Right cardiac atrium (tissue), 5 donors: ENCODE results near the gene GPR176. TPM values are rescaled to one million over a fixed set of nuclear protein-coding genes. Genes with fewer than 3 reads are reported as not detected.

Experiments
- ATAC-seq, 2 donors: fragments of 200-7000 bp; cut with Tn5 transposase; one replicate each; pipeline versions ENCODE4 v1.8.0 to v1.9.1; 2020; ENCODE audit warnings: moderate library complexity in 2 of 2, mild to moderate bottlenecking in 1 of 2
- DNase-seq, 3 donors: peaks; one replicate each; pipeline ENCODE4 v3.0.0-alpha.2; 2020
- H3K27ac ChIP-seq: one replicate; pipeline ENCODE4 v1.5.1; 2013; ENCODE audit warnings: mild to moderate bottlenecking, low read length, control low read depth, moderate library complexity
- H3K27me3 ChIP-seq: one replicate; pipeline ENCODE4 v1.6.1; 2013; ENCODE audit not compliant: control insufficient read depth, insufficient read depth
- H3K4me1 ChIP-seq: one replicate; pipeline ENCODE4 v1.6.1; 2013; ENCODE audit warnings: low read length; ENCODE audit not compliant: control insufficient read depth, insufficient read depth
- H3K4me3 ChIP-seq: one replicate; pipeline ENCODE4 v1.5.1; 2013; ENCODE audit warnings: low read length, control low read depth
- H3K9me3 ChIP-seq: one replicate; pipeline ENCODE4 v1.6.1; 2013; ENCODE audit warnings: low read length; ENCODE audit not compliant: control insufficient read depth
- WGBS: extraction: QIAGEN DNeasy Blood & Tissue Kit; methylation state at CpG from one replicate; pipeline ENCODE4 v1.1.7; 2013; 5-methylcytosine and 5-hydroxymethylcytosine counted together
- intact Hi-C, 4 donors: fragments of 100-400 bp; cut with DNase I; formaldehyde crosslinking; loops; one replicate each; pipeline versions ENCODE4 v1.11.0 to v1.14.0; 2022 to 2023
- polyA plus RNA-seq: library from polyadenylated mRNA; stranded (reverse); fragments of 200-250 nt; gene quantifications from one replicate; pipeline ENCODE4 v1.2.3, GENCODE V29; 2013
- total RNA-seq, 4 donors: library from RNA; stranded (reverse); fragmentation: NEBNext Ultra II Directional; extraction: Animal tissue kit (Norgen Biotek cat#: 25700); gene quantifications; one replicate each; pipeline ENCODE4 v1.2.1, GENCODE V29; 2021
- donor health status: healthy with polysubstance abuse.
- donor health status: DM: no; HTN: yes; CAD: no.
- donor health status: DM: no; HTN: no; CAD: no.
- donor health status: DM: no; HTN: yes; CAD: no; lungs with severe emphysema.
- donor health status: DM: yes; HTN: yes; CAD: no.

The GPR176 gene
- total and polyA plus RNA-seq, 5 donors = 1.4 to 3.9 (median 1.8) TPM

DNA sequence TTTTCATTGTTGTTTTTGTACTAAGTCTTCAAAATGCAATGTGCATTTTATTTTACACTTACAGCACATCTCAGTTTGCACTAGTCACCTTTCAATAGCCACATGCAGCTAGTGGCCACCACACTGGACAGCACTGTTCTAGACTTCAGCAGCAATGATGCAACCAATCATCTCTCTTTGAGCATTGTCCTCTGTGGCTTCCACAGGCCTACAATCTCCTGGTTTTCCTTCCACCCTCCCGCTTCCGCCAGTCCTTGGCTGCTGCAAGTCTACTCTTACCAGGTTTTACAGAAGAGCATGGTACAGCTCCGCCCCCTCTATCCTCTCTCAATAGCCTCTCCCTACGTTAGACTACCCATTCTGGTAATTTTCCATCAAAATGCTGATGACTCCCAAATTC, 112.3 kb downstream of the GPR176 start:
- Histone ChIP-seq H3K27me3 (no peaks in the 10 kb centered on the region), H3K9me3 (no peaks in the 10 kb centered on the region), H3K4me3 (no peak overlapping the region), H3K4me1 (no peaks in the 10 kb centered on the region), H3K27ac (no peak overlapping the region)
- ATAC-seq (no peak), DNase-seq (no peak)
- intact Hi-C loops = no loop called here
- WGBS = 85% methylated on average over 4 of the region's 4 CpGs

DNA sequence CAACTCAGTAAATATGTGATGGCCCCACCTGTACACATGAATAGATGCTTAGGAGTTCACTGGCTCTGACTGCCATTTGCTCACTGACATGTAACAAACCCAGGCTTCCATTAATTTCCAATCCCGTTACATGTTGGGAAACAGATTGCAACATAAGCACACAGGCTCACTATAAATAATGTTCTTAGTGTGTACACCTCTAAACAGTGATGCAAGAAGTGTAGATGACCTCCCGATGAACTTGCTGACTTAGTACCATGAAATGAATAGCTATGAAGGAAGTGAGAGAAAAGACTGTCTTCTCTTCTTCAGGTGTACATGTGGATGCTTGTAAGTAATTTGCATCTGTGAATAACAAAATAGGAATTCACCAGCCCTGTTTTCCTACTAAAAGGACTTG, 116.0 kb downstream of the GPR176 start:
- H3K4me3 ChIP-seq = no peak overlapping the region
- no peaks in the 10 kb centered on the region for H3K27me3 ChIP-seq
- no peak overlapping the region for H3K27ac ChIP-seq
- intact Hi-C loops = no loop called here
- 85% methylated on average over 2 of the region's 2 CpGs for WGBS
- ATAC-seq = no peak
- H3K9me3 ChIP-seq = no peaks in the 10 kb centered on the region
- no peaks in the 10 kb centered on the region for H3K4me1 ChIP-seq
- DNase-seq = no peak

- no peaks in the 10 kb centered on the region for H3K4me1 ChIP-seq
- 93% methylated on average over 4 of the region's 4 CpGs for WGBS
- no peak overlapping the region for H3K4me3 ChIP-seq
- DNase-seq = no peak
- no peak for ATAC-seq
- intact Hi-C loops = no loop called here
- no peaks in the 10 kb centered on the region for H3K9me3 ChIP-seq
- no peak overlapping the region for H3K27ac ChIP-seq
- H3K27me3 ChIP-seq = no peaks in the 10 kb centered on the region
Measured at GRCh38 chr15:39803016-39803415, 117.0 kb downstream of the GPR176 start.

- no peak for DNase-seq
- Histone ChIP-seq H3K27me3 (no peaks in the 10 kb centered on the region), H3K27ac (no peak overlapping the region), H3K9me3 (no peaks in the 10 kb centered on the region), H3K4me1 (no peaks in the 10 kb centered on the region), H3K4me3 (no peak overlapping the region)
- ATAC-seq = no peak
- intact Hi-C loops = no loop called here
- WGBS = 87% methylated on average over 19 of the region's 19 CpGs
Measured at GRCh38 chr15:39801641-39802309, 118.3 kb downstream of the GPR176 start.

DNA sequence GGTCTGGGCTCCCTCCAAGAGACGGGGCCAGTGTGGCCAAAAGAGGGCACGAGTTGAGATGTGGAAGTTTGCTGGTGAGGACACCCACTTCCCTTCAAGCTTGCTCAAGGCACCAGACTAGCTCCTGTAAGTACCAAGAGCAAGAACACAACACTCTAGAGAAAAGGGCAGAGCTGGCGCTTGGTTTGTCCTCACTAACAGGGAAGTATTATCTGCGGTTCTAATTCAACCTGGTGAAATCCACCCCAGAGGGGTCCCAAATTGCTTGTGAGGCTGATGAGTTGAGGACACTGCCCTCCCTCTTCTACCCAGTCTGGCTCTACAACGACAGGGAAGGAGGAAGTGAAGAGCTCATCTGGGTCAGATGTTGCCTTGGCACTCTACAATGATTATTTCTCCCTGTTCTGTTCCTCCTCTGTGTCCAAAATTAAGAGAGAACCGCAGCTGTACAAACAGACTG, 120.5 kb downstream of the GPR176 start:
- Histone ChIP-seq H3K27ac (no peak overlapping the region), H3K4me1 (no peaks in the 10 kb centered on the region), H3K4me3 (no peak overlapping the region), H3K27me3 (no peaks in the 10 kb centered on the region), H3K9me3 (no peaks in the 10 kb centered on the region)
- DNase-seq = no peak
- WGBS = 75% methylated on average over 6 of the region's 6 CpGs
- intact Hi-C loops = loop anchor here in 1 of 4 donors (10.0 kb wide), 1 partner anchor 75 kb away; no protein-coding TSS in a partner anchor
- peak in 1 of 2 donors; percentile 23 for ATAC-seq

- WGBS = 82% methylated on average over 6 of the region's 6 CpGs
- no peaks in the 10 kb centered on the region for H3K9me3 ChIP-seq
- H3K27me3 ChIP-seq = no peaks in the 10 kb centered on the region
- ATAC-seq = no peak
- no peak overlapping the region for H3K4me3 ChIP-seq
- H3K27ac ChIP-seq = no peak overlapping the region
- peaks cover 3% of the 10 kb centered on the region for H3K4me1 ChIP-seq
- no peak for DNase-seq
- intact Hi-C loops = loop anchor here in 1 of 4 donors (10.0 kb wide), 1 partner anchor 76 kb away; no protein-coding TSS in a partner anchor
Measured at GRCh38 chr15:39798382-39798781, 121.7 kb downstream of the GPR176 start.

DNA sequence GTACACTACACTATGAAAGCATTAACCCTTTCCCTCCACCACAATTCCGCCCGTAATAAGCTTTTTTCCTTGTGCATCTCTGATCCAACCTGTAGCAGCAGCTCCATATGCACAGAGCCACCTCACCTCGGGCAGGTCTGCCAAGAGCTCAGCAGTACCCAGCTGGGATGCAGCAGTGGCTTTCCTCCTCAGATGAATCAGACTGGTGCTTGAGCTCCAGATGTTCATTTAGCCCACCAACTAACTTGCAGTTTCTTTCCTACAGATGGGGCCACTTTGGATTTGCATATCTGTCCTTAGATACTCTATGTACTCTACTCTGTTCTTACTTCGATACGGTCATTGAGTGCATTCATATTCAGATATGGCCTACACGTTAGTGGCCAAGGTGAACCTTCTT, 122.7 kb downstream of the GPR176 start:
- no peaks in the 10 kb centered on the region for H3K27me3 ChIP-seq
- no peak overlapping the region for H3K27ac ChIP-seq
- intact Hi-C loops = loop anchor here in 1 of 4 donors (10.0 kb wide), 1 partner anchor 77 kb away; no protein-coding TSS in a partner anchor
- DNase-seq (no peak), ATAC-seq (no peak)
- H3K9me3 ChIP-seq = no peaks in the 10 kb centered on the region
- H3K4me1 ChIP-seq = peaks cover 3% of the 10 kb centered on the region
- WGBS = 90% methylated on average over 6 of the region's 6 CpGs
- no peak overlapping the region for H3K4me3 ChIP-seq

GRCh38 chr15:39796601-39797000, 123.5 kb downstream of the GPR176 start:
- intact Hi-C loops = loop anchor here in 1 of 4 donors (10.0 kb wide), 1 partner anchor 78 kb away; no protein-coding TSS in a partner anchor
- ATAC-seq = no peak
- WGBS = 93% methylated on average over 5 of the region's 5 CpGs
- H3K9me3 ChIP-seq = no peaks in the 10 kb centered on the region
- no peak overlapping the region for H3K4me3 ChIP-seq
- peaks cover 3% of the 10 kb centered on the region for H3K4me1 ChIP-seq
- DNase-seq = no peak
- no peaks in the 10 kb centered on the region for H3K27me3 ChIP-seq
- H3K27ac ChIP-seq = no peak overlapping the region

GRCh38 chr15:39795486-39795885, 124.6 kb downstream of the GPR176 start:
- H3K4me3 ChIP-seq = no peak overlapping the region
- intact Hi-C loops = loop anchor here in 1 of 4 donors (10.0 kb wide), 1 partner anchor 79 kb away; no protein-coding TSS in a partner anchor
- H3K27ac ChIP-seq = no peak overlapping the region
- H3K4me1 ChIP-seq = peaks cover 3% of the 10 kb centered on the region
- no peak for DNase-seq
- no peaks in the 10 kb centered on the region for H3K27me3 ChIP-seq
- WGBS = 49% methylated on average over 3 of the region's 3 CpGs
- no peak for ATAC-seq
- no peaks in the 10 kb centered on the region for H3K9me3 ChIP-seq

- H3K4me1 ChIP-seq = peaks cover 3% of the 10 kb centered on the region
- DNase-seq (no peak), ATAC-seq (no peak)
- no peaks in the 10 kb centered on the region for H3K27me3 ChIP-seq
- WGBS = 88% methylated on average over 3 of the region's 3 CpGs
- H3K9me3 ChIP-seq = no peaks in the 10 kb centered on the region
- H3K4me3 ChIP-seq = no peak overlapping the region
- intact Hi-C loops = loop anchor here in 1 of 4 donors (10.0 kb wide), 1 partner anchor 80 kb away; no protein-coding TSS in a partner anchor
- H3K27ac ChIP-seq = no peak overlapping the region
Measured at GRCh38 chr15:39794954-39795353, 125.1 kb downstream of the GPR176 start.

DNA sequence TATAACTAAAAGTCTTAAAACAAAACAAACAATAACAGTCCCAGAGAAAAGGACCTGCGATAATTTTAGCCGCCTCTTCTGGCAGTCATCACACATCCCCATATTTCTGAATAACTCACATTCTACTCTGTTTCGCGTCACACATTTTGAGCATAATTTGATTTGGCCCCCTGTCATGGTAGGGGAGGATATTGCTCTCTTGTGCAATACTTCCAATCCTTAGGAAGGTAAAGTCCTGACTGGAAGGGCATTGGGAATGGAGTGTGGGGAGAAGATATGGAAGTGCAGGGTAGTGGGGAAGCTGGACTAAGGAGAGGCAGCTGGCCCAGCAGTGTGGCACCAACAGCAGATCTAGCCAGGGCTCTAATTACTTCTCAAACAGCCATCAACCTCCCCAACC, 126.1 kb downstream of the GPR176 start:
- H3K27ac ChIP-seq = no peak overlapping the region
- no peak overlapping the region for H3K4me3 ChIP-seq
- H3K27me3 ChIP-seq = no peaks in the 10 kb centered on the region
- peaks cover 3% of the 10 kb centered on the region for H3K4me1 ChIP-seq
- DNase-seq (no peak), ATAC-seq (no peak)
- intact Hi-C loops = loop anchor here in 1 of 4 donors (10.0 kb wide), 1 partner anchor 81 kb away; no protein-coding TSS in a partner anchor
- 70% methylated on average over 4 of the region's 4 CpGs for WGBS
- H3K9me3 ChIP-seq = no peaks in the 10 kb centered on the region
